ENCODE data around the gene TEX29.

Gene TEX29

GRCh38 chr13:111336666-111337065 lies 16.2 kb downstream of the TEX29 start:
- Histone ChIP-seq H3K36me3 (replicated peaks) (no peaks in the 10 kb centered on the region), H3K4me3 (ENCODE audit: low read depth, low read length) (no peak overlapping the region), H3K27ac (no peak overlapping the region), H3K27me3 (replicated peaks) (no peaks in the 10 kb centered on the region)
- DNase-seq: no peak
- TF ChIP-seq CTCF (IDR thresholded peaks at IDR 0.05; ENCODE audit: low read depth, low read length, missing control alignments): no peak
- in situ Hi-C loops (cut with HindIII; ENCODE audit: low pct_ligation_motif_present, low sequenced_read_pairs): no loop called here

GRCh38 chr13:111337206-111337605 lies 16.8 kb downstream of the TEX29 start:
- peak; percentile 70 for DNase-seq
- H3K27ac ChIP-seq: no peak overlapping the region
- TF ChIP-seq CTCF (IDR thresholded peaks at IDR 0.05; ENCODE audit: low read depth, low read length, missing control alignments): no peak
- no peaks in the 10 kb centered on the region for H3K36me3 ChIP-seq (replicated peaks)
- H3K4me3 ChIP-seq (ENCODE audit: low read depth, low read length): no peak overlapping the region
- H3K27me3 ChIP-seq (replicated peaks): no peaks in the 10 kb centered on the region
- in situ Hi-C loops (cut with HindIII; ENCODE audit: low pct_ligation_motif_present, low sequenced_read_pairs): no loop called here

GRCh38 chr13:111337741-111338140 lies 17.3 kb downstream of the TEX29 start:
- Histone ChIP-seq H3K4me3 (ENCODE audit: low read depth, low read length) (no peak overlapping the region), H3K36me3 (replicated peaks) (no peaks in the 10 kb centered on the region), H3K27me3 (replicated peaks) (no peaks in the 10 kb centered on the region), H3K27ac (no peak overlapping the region)
- TF ChIP-seq CTCF (IDR thresholded peaks at IDR 0.05; ENCODE audit: low read depth, low read length, missing control alignments): no peak
- in situ Hi-C loops (cut with HindIII; ENCODE audit: low pct_ligation_motif_present, low sequenced_read_pairs): no loop called here
- no peak for DNase-seq

- Histone ChIP-seq H3K36me3 (replicated peaks) (no peaks in the 10 kb centered on the region), H3K4me3 (ENCODE audit: low read depth, low read length) (no peak overlapping the region), H3K27ac (no peak overlapping the region), H3K27me3 (replicated peaks) (no peaks in the 10 kb centered on the region)
- no peak for DNase-seq
- TF ChIP-seq CTCF (IDR thresholded peaks at IDR 0.05; ENCODE audit: low read depth, low read length, missing control alignments): no peak
- in situ Hi-C loops (cut with HindIII; ENCODE audit: low pct_ligation_motif_present, low sequenced_read_pairs): no loop called here
These were observed 18.4 kb downstream of the TEX29 start for GRCh38 chr13:111338841-111339240.

GRCh38 chr13:111339366-111340143 lies 19.1 kb downstream of the TEX29 start:
- no peaks in the 10 kb centered on the region for H3K27me3 ChIP-seq (replicated peaks)
- TF ChIP-seq CTCF (IDR thresholded peaks at IDR 0.05; ENCODE audit: low read depth, low read length, missing control alignments): no peak
- H3K4me3 ChIP-seq (ENCODE audit: low read depth, low read length): no peak overlapping the region
- H3K36me3 ChIP-seq (replicated peaks): no peaks in the 10 kb centered on the region
- DNase-seq: no peak
- in situ Hi-C loops (cut with HindIII; ENCODE audit: low pct_ligation_motif_present, low sequenced_read_pairs): no loop called here
- H3K27ac ChIP-seq: no peak overlapping the region

GRCh38 chr13:111341886-111342285 lies 21.4 kb downstream of the TEX29 start:
- no peak overlapping the region for H3K4me3 ChIP-seq (ENCODE audit: low read depth, low read length)
- DNase-seq: no peak
- TF ChIP-seq CTCF (IDR thresholded peaks at IDR 0.05; ENCODE audit: low read depth, low read length, missing control alignments): no peak
- in situ Hi-C loops (cut with HindIII; ENCODE audit: low pct_ligation_motif_present, low sequenced_read_pairs): no loop called here
- H3K36me3 ChIP-seq (replicated peaks): no peaks in the 10 kb centered on the region
- H3K27me3 ChIP-seq (replicated peaks): no peaks in the 10 kb centered on the region
- H3K27ac ChIP-seq: no peak overlapping the region
